ENCODE measurements around the gene RND3. TPM values are rescaled to one million over a fixed set of nuclear protein-coding genes. Genes with fewer than 3 reads are reported as not detected.

RND3 gene, protein sequence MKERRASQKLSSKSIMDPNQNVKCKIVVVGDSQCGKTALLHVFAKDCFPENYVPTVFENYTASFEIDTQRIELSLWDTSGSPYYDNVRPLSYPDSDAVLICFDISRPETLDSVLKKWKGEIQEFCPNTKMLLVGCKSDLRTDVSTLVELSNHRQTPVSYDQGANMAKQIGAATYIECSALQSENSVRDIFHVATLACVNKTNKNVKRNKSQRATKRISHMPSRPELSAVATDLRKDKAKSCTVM
- 26.2 TPM for polyA plus RNA-seq (2013, experiment 1 of 2)
- 33.6 TPM for polyA plus RNA-seq (2013, experiment 2 of 2)

GRCh38 chr2:150487537-150488429 lies at the start of gene RND3:
RND3 (minus strand) TSS chr2:150487667; CDS start chr2:150487417, 250 bp downstream.
- H3K27ac ChIP-seq (ENCODE audit: low read depth, low read length) = no peak within 1 kb of the TSS
- H3K4me1 ChIP-seq (ENCODE audit: insufficient read depth, low read length) = peaks cover 20% of the 10 kb centered on the region
- WGBS = 12% methylated on average over 23 of the region's 24 CpGs
- no peaks in the 10 kb centered on the region; the same call in 1 of the 2 replicates for H3K27me3 ChIP-seq (ENCODE audit: insufficient read depth, low read length)
- no peaks in the 10 kb centered on the region for H3K9me3 ChIP-seq (ENCODE audit: insufficient read depth, low read depth, low read length)
- peaks cover 18% of the 10 kb centered on the region for H3K36me3 ChIP-seq (ENCODE audit: insufficient read depth, low read length)
- peak within 1 kb of the TSS; percentile 94 for H3K4me3 ChIP-seq (ENCODE audit: low read length)
- H3K9ac ChIP-seq (ENCODE audit: low read depth, low read length) = peak within 1 kb of the TSS; percentile 86

- H3K9me3 ChIP-seq (ENCODE audit: insufficient read depth, low read depth, low read length) = peaks cover 17% of the 10 kb centered on the region
- no peak overlapping the region for H3K4me3 ChIP-seq (ENCODE audit: low read length)
- peaks cover under 1% of the 10 kb centered on the region; the same call in 1 of the 2 replicates for H3K4me1 ChIP-seq (ENCODE audit: insufficient read depth, low read length)
- no peak overlapping the region for H3K27ac ChIP-seq (ENCODE audit: low read depth, low read length)
- WGBS = 93% methylated on average over 1 of the region's 1 CpG
- H3K27me3 ChIP-seq (ENCODE audit: insufficient read depth, low read length) = no peaks in the 10 kb centered on the region
- no peaks in the 10 kb centered on the region for H3K36me3 ChIP-seq (ENCODE audit: insufficient read depth, low read length)
- no peak overlapping the region for H3K9ac ChIP-seq (ENCODE audit: low read depth, low read length)
These were observed 47.7 kb upstream of the RND3 start for GRCh38 chr2:150535176-150535575.

- no peak overlapping the region for H3K4me3 ChIP-seq (ENCODE audit: low read length)
- peaks cover 19% of the 10 kb centered on the region for H3K4me1 ChIP-seq (ENCODE audit: insufficient read depth, low read length)
- peaks cover 17% of the 10 kb centered on the region for H3K9me3 ChIP-seq (ENCODE audit: insufficient read depth, low read depth, low read length)
- no peak overlapping the region for H3K9ac ChIP-seq (ENCODE audit: low read depth, low read length)
- no peaks in the 10 kb centered on the region for H3K36me3 ChIP-seq (ENCODE audit: insufficient read depth, low read length)
- 94% methylated on average over 1 of the region's 1 CpG for WGBS
- no peaks in the 10 kb centered on the region for H3K27me3 ChIP-seq (ENCODE audit: insufficient read depth, low read length)
- no peak overlapping the region for H3K27ac ChIP-seq (ENCODE audit: low read depth, low read length)
These were observed 45.4 kb upstream of the RND3 start for GRCh38 chr2:150532879-150533278.

DNA sequence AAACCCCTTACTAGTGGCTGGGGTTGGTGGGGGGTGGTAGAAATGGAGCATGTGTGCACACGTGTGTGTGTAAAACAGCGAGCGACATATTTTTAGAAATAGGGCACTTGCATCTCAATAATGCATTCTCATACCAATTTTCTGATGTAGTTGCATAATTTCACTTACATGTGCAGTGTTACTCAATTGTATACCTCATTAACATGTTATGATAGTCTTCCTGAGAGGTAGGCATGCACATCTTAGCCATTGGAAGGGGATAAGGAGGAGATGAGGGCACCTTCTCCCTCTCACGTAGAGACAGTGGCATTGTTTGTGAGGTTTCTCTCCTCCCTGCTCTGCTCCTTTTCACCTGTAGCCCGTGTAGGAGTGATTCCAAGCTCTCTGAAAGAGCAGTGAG lies 44.6 kb upstream of the RND3 start:
- Histone ChIP-seq H3K36me3 (ENCODE audit: insufficient read depth, low read length) (no peaks in the 10 kb centered on the region), H3K9ac (ENCODE audit: low read depth, low read length) (no peak overlapping the region), H3K4me1 (ENCODE audit: insufficient read depth, low read length) (peaks cover 21% of the 10 kb centered on the region), H3K27me3 (ENCODE audit: insufficient read depth, low read length) (no peaks in the 10 kb centered on the region), H3K4me3 (ENCODE audit: low read length) (no peak overlapping the region), H3K27ac (ENCODE audit: low read depth, low read length) (no peak overlapping the region), H3K9me3 (ENCODE audit: insufficient read depth, low read depth, low read length) (peaks cover 13% of the 10 kb centered on the region)
- 98% methylated on average over 5 of the region's 5 CpGs for WGBS

- Histone ChIP-seq H3K9ac (ENCODE audit: low read depth, low read length) (no peak overlapping the region), H3K36me3 (ENCODE audit: insufficient read depth, low read length) (no peaks in the 10 kb centered on the region), H3K4me1 (ENCODE audit: insufficient read depth, low read length) (peaks cover 25% of the 10 kb centered on the region), H3K27me3 (ENCODE audit: insufficient read depth, low read length) (no peaks in the 10 kb centered on the region), H3K4me3 (ENCODE audit: low read length) (no peak overlapping the region), H3K9me3 (ENCODE audit: insufficient read depth, low read depth, low read length) (peaks cover 9% of the 10 kb centered on the region), H3K27ac (ENCODE audit: low read depth, low read length) (no peak overlapping the region)
- WGBS = 85% methylated on average over 2 of the region's 2 CpGs
These were observed 44.1 kb upstream of the RND3 start for GRCh38 chr2:150531591-150531990.

DNA sequence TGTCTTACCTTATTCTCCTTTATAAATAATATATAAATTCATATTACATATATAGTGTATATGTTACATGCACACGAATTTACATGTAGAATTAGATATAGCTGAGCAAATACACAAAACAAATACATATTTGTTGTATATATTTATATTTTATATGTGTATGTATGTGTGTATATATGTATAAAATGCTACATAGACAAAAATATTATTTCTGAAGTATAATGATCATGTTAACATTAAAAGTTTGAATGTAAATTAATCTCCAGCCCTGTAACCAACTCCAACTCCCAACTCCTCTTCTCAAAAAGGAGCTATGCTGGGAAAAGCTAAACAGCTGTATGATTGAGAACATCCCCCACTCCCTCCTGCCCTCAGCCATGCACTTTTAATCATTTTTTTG lies 42.7 kb upstream of the RND3 start:
- Histone ChIP-seq H3K9ac (ENCODE audit: low read depth, low read length) (no peak overlapping the region), H3K27me3 (ENCODE audit: insufficient read depth, low read length) (no peaks in the 10 kb centered on the region), H3K36me3 (ENCODE audit: insufficient read depth, low read length) (no peaks in the 10 kb centered on the region), H3K27ac (ENCODE audit: low read depth, low read length) (no peak overlapping the region; the same call in 1 of the 2 replicates), H3K4me1 (ENCODE audit: insufficient read depth, low read length) (peaks cover 26% of the 10 kb centered on the region), H3K9me3 (ENCODE audit: insufficient read depth, low read depth, low read length) (no peaks in the 10 kb centered on the region), H3K4me3 (ENCODE audit: low read length) (no peak overlapping the region)
- no CpG with 5 or more reads among the region's 1 CpG for WGBS

- Histone ChIP-seq H3K4me1 (ENCODE audit: insufficient read depth, low read length) (peaks cover 26% of the 10 kb centered on the region), H3K27ac (ENCODE audit: low read depth, low read length) (peak overlapping the region; percentile 68), H3K27me3 (ENCODE audit: insufficient read depth, low read length) (no peaks in the 10 kb centered on the region), H3K9ac (ENCODE audit: low read depth, low read length) (peak overlapping the region; percentile 11; the same call in 1 of the 2 replicates), H3K4me3 (ENCODE audit: low read length) (no peak overlapping the region), H3K9me3 (ENCODE audit: insufficient read depth, low read depth, low read length) (peaks cover 3% of the 10 kb centered on the region; the same call in 1 of the 2 replicates), H3K36me3 (ENCODE audit: insufficient read depth, low read length) (no peaks in the 10 kb centered on the region)
- 43% methylated on average over 4 of the region's 5 CpGs for WGBS
These were observed 41.7 kb upstream of the RND3 start for GRCh38 chr2:150528861-150529801.

DNA sequence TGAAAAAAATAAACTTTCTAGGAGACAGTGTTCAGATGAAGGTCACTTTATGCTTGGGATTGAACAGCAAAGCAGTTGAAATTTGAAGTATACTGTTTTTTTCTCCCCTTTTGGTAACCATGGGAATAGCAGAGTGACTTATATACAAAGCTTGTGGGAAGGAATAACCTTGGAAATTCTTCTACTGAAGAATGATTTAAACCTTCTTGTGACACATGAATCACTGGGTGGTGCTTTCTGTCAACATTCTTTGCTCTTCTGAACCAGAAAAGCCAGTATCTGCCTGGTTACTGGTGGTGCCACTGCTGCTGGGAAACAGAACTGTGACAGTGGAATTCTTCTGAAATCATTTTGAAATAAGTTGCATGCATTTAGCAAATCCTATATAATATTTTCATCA lies 39.4 kb upstream of the RND3 start:
- H3K9me3 ChIP-seq (ENCODE audit: insufficient read depth, low read depth, low read length) = peaks cover 6% of the 10 kb centered on the region
- peaks cover 26% of the 10 kb centered on the region for H3K4me1 ChIP-seq (ENCODE audit: insufficient read depth, low read length)
- H3K4me3 ChIP-seq (ENCODE audit: low read length) = no peak overlapping the region
- H3K9ac ChIP-seq (ENCODE audit: low read depth, low read length) = no peak overlapping the region
- H3K36me3 ChIP-seq (ENCODE audit: insufficient read depth, low read length) = no peaks in the 10 kb centered on the region
- no peaks in the 10 kb centered on the region for H3K27me3 ChIP-seq (ENCODE audit: insufficient read depth, low read length)
- H3K27ac ChIP-seq (ENCODE audit: low read depth, low read length) = no peak overlapping the region

DNA sequence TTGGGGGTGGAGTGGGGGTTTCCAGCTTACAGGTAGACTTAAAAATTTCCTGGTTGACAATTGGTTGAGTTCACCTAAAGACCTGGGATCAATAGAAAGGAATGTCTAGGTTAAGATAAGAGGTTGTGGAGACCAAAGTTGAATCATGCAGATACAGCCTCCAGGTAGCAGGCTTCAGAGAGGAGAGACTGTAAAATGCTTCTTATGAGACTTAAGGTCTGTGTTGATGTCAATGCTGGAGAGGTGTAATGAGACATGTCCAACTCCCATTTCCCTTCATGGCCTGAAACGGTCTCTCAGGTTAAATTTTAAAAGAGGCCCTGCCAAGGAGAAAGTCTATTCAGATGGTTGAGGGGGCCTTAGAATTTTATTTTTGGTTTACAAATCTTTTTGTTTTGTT lies 38.5 kb upstream of the RND3 start:
- Histone ChIP-seq H3K27ac (ENCODE audit: low read depth, low read length) (no peak overlapping the region), H3K27me3 (ENCODE audit: insufficient read depth, low read length) (no peaks in the 10 kb centered on the region), H3K4me3 (ENCODE audit: low read length) (no peak overlapping the region), H3K4me1 (ENCODE audit: insufficient read depth, low read length) (peaks cover 26% of the 10 kb centered on the region), H3K36me3 (ENCODE audit: insufficient read depth, low read length) (no peaks in the 10 kb centered on the region), H3K9me3 (ENCODE audit: insufficient read depth, low read depth, low read length) (peaks cover 6% of the 10 kb centered on the region), H3K9ac (ENCODE audit: low read depth, low read length) (no peak overlapping the region)
- WGBS = 90% methylated on average over 1 of the region's 1 CpG

DNA sequence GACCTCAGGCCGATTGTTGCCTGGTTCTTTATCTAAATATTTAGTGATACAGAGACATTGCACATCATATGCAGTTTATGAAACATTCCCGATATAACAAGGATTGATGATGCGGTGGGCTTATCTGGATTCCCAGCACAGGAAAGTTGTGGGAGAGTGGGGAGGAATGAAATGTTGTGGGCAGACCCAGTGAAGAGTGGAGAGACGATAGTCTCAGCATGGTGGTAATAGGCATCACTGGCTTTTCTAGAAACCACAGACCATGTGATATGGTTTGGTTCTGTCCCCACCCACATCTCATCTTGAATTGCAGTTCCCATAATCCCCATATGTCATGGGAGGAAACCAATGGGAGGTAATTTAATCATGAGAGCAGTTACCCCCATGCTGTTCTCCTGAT lies 34.8 kb upstream of the RND3 start:
- Histone ChIP-seq H3K9ac (ENCODE audit: low read depth, low read length) (no peak overlapping the region), H3K36me3 (ENCODE audit: insufficient read depth, low read length) (no peaks in the 10 kb centered on the region), H3K9me3 (ENCODE audit: insufficient read depth, low read depth, low read length) (peaks cover 6% of the 10 kb centered on the region), H3K27ac (ENCODE audit: low read depth, low read length) (no peak overlapping the region), H3K4me1 (ENCODE audit: insufficient read depth, low read length) (peaks cover 7% of the 10 kb centered on the region; the same call in 1 of the 2 replicates), H3K4me3 (ENCODE audit: low read length) (no peak overlapping the region), H3K27me3 (ENCODE audit: insufficient read depth, low read length) (no peaks in the 10 kb centered on the region)
- 94% methylated on average over 4 of the region's 4 CpGs for WGBS
